ENCODE measurements around the gene AK8.

Gene AK8

GRCh38 chr9:132888151-132888550 lies 10.1 kb upstream of the AK8 start:
- H3K4me3 ChIP-seq (ENCODE audit: low read depth, low read length): no peak overlapping the region
- no peaks in the 10 kb centered on the region for H3K27me3 ChIP-seq (ENCODE audit: control insufficient read depth, insufficient read depth, low read length)
- H3K27ac ChIP-seq: no peak overlapping the region
- H3K9me3 ChIP-seq (ENCODE audit: control insufficient read depth, low read length): no peaks in the 10 kb centered on the region
- H2AFZ ChIP-seq: no peak overlapping the region
- H3K4me2 ChIP-seq (ENCODE audit: low read length): no peak overlapping the region
- H3K4me1 ChIP-seq: no peaks in the 10 kb centered on the region
- no peaks in the 10 kb centered on the region for H3K36me3 ChIP-seq (ENCODE audit: control insufficient read depth, insufficient read depth, low read length)
- H3K79me2 ChIP-seq: no peaks in the 10 kb centered on the region
- TF ChIP-seq CTCF (IDR thresholded peaks at IDR 0.05): no peak
- H3K9ac ChIP-seq: no peak overlapping the region

- no peak overlapping the region for H3K9ac ChIP-seq
- no peak for TF ChIP-seq CTCF (IDR thresholded peaks at IDR 0.05)
- no peaks in the 10 kb centered on the region for H3K4me1 ChIP-seq
- H3K36me3 ChIP-seq (ENCODE audit: control insufficient read depth, insufficient read depth, low read length): no peaks in the 10 kb centered on the region
- H3K79me2 ChIP-seq: no peaks in the 10 kb centered on the region
- H3K4me3 ChIP-seq (ENCODE audit: low read depth, low read length): no peak overlapping the region
- H2AFZ ChIP-seq: no peak overlapping the region
- no peak overlapping the region for H3K4me2 ChIP-seq (ENCODE audit: low read length)
- H3K9me3 ChIP-seq (ENCODE audit: control insufficient read depth, low read length): no peaks in the 10 kb centered on the region
- no peak overlapping the region for H3K27ac ChIP-seq
- H3K27me3 ChIP-seq (ENCODE audit: control insufficient read depth, insufficient read depth, low read length): no peaks in the 10 kb centered on the region
These were observed 9.4 kb upstream of the AK8 start for GRCh38 chr9:132887181-132888120.

GRCh38 chr9:132886334-132886725 lies 8.2 kb upstream of the AK8 start:
- Histone ChIP-seq H3K9me3 (ENCODE audit: control insufficient read depth, low read length) (no peaks in the 10 kb centered on the region), H3K27me3 (ENCODE audit: control insufficient read depth, insufficient read depth, low read length) (no peaks in the 10 kb centered on the region), H2AFZ (no peak overlapping the region), H3K4me2 (ENCODE audit: low read length) (no peak overlapping the region), H3K79me2 (no peaks in the 10 kb centered on the region), H3K9ac (no peak overlapping the region), H3K36me3 (ENCODE audit: control insufficient read depth, insufficient read depth, low read length) (no peaks in the 10 kb centered on the region), H3K27ac (no peak overlapping the region), H3K4me1 (no peaks in the 10 kb centered on the region), H3K4me3 (ENCODE audit: low read depth, low read length) (no peak overlapping the region)
- no peak for TF ChIP-seq CTCF (IDR thresholded peaks at IDR 0.05)

- H2AFZ ChIP-seq: no peak overlapping the region
- no peaks in the 10 kb centered on the region for H3K9me3 ChIP-seq (ENCODE audit: control insufficient read depth, low read length)
- H3K4me1 ChIP-seq: no peaks in the 10 kb centered on the region
- TF ChIP-seq CTCF (IDR thresholded peaks at IDR 0.05): no peak
- H3K4me2 ChIP-seq (ENCODE audit: low read length): no peak overlapping the region
- no peaks in the 10 kb centered on the region for H3K36me3 ChIP-seq (ENCODE audit: control insufficient read depth, insufficient read depth, low read length)
- no peak overlapping the region for H3K27ac ChIP-seq
- H3K9ac ChIP-seq: no peak overlapping the region
- H3K79me2 ChIP-seq: no peaks in the 10 kb centered on the region
- H3K4me3 ChIP-seq (ENCODE audit: low read depth, low read length): no peak overlapping the region
- no peaks in the 10 kb centered on the region for H3K27me3 ChIP-seq (ENCODE audit: control insufficient read depth, insufficient read depth, low read length)
These were observed 7.7 kb upstream of the AK8 start for GRCh38 chr9:132885720-132886333.

Measured in parathyroid adenoma (tissue), 2 donors.